ENCODE measurements around the gene RAB36.

The RAB36 gene

GRCh38 chr22:23150762-23151161, 5.5 kb downstream of the RAB36 start:
- TF ChIP-seq, protein P1, sequence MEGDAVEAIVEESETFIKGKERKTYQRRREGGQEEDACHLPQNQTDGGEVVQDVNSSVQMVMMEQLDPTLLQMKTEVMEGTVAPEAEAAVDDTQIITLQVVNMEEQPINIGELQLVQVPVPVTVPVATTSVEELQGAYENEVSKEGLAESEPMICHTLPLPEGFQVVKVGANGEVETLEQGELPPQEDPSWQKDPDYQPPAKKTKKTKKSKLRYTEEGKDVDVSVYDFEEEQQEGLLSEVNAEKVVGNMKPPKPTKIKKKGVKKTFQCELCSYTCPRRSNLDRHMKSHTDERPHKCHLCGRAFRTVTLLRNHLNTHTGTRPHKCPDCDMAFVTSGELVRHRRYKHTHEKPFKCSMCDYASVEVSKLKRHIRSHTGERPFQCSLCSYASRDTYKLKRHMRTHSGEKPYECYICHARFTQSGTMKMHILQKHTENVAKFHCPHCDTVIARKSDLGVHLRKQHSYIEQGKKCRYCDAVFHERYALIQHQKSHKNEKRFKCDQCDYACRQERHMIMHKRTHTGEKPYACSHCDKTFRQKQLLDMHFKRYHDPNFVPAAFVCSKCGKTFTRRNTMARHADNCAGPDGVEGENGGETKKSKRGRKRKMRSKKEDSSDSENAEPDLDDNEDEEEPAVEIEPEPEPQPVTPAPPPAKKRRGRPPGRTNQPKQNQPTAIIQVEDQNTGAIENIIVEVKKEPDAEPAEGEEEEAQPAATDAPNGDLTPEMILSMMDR (IDR thresholded peaks at IDR 0.05) = no peak

DNA sequence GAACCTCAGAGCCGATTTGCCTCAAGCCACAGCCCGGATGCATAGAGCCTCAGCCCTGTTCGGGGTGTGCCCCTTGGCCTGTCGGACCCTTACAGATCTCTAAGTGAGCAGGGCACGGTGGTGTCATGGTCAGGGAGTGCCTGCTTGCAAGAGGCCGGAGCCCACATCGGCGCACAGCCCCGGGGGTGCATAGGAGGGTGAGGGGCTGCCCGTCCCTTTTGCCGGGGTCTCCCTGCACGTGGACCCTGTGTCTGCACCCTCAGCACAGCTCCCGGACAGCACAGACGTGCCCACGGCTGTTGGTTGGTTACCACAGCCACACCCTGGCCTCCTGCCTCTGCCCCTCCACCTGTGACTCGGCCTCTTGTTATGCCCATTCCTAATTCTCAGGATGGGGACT, 6.5 kb downstream of the RAB36 start:
- TF ChIP-seq, protein P1 (IDR thresholded peaks at IDR 0.05) = no peak

- TF ChIP-seq, protein P1 (IDR thresholded peaks at IDR 0.05) = no peak
These were observed 7.2 kb downstream of the RAB36 start for GRCh38 chr22:23152238-23153114.

DNA sequence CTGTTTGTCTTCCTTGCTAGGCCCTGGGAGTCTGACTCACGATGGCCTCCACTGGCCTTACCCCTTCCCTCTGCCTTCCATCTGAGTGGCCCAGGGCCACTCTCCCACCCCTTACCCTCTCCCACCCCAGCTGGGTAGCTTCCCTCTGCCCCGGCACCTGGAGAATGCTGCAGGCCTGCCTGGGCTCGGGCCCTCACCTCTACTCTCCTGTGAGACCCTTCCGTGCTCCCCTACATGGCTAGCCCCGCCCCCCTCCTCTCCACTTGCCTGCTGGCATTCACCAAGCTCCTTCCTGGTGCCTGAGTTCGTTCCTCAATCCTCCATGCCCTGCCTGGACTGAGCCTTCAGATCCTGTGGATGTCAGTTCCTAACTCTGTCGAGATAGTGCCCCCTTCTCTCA, 8.7 kb downstream of the RAB36 start:
- TF ChIP-seq, protein P1 (IDR thresholded peaks at IDR 0.05) = no peak

DNA sequence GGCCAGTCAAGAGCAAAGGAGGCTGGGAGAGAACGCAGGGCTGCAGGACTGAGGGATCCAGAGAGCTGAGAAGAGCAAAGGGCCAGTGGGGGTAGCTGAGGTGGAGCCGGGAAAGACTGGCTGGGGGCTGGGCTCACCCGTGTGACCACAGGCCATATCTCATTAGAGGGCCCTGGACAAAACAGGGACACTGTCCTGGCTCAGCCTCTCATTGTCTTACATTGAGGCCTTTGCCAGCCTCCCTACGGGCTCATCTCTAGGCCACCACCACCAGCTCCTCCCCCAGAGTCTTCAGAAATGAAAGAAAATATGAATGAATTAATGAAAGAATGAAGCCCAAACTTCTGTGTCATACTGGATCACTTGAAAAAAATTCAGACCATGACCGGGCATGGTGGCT, 9.2 kb downstream of the RAB36 start:
- TF ChIP-seq, protein P1 (IDR thresholded peaks at IDR 0.05) = no peak

- TF ChIP-seq, protein P1 (IDR thresholded peaks at IDR 0.05) = no peak
These were observed 9.9 kb downstream of the RAB36 start for GRCh38 chr22:23155143-23155542.

- TF ChIP-seq, protein P1 (IDR thresholded peaks at IDR 0.05) = no peak
These were observed 10.6 kb downstream of the RAB36 start for GRCh38 chr22:23155831-23156230.

Measured in LNCAP (cell line).